ENCODE results near the gene TEX36. TPM values are rescaled to one million over a fixed set of nuclear protein-coding genes. Genes with fewer than 3 reads are reported as not detected.

The TEX36 gene
- total and polyA plus RNA-seq, 7 donors, result not detected

- WGBS, 3 donors, result 78 to 100% (median 92%) methylated on average over 1 of the region's 1 CpG
- no peak for ATAC-seq
- H3K4me3 ChIP-seq, result no peak overlapping the region
- H3K36me3 ChIP-seq (ENCODE audit: insufficient read depth in 1 of 2, low read depth in 1 of 2), result no peaks in the 10 kb centered on the region
- DNase-seq, result no peak
- TF ChIP-seq CTCF (IDR thresholded peaks at IDR 0.05), result no peak
- no peaks in the 10 kb centered on the region for H3K9me3 ChIP-seq
- no peaks in the 10 kb centered on the region for H3K4me1 ChIP-seq
- no peak overlapping the region for H3K27ac ChIP-seq
- H3K27me3 ChIP-seq (ENCODE audit: insufficient read depth in 3 of 3, low read length in 2 of 3), result no peaks in the 10 kb centered on the region
- intact Hi-C loops (cut with DNase I), result no loop called here
Observed at GRCh38 chr10:125611756-125612155, 71.2 kb downstream of the TEX36 start.

GRCh38 chr10:125611216-125611615, 71.7 kb downstream of the TEX36 start:
- no peak for TF ChIP-seq CTCF (IDR thresholded peaks at IDR 0.05)
- Histone ChIP-seq H3K27me3 (ENCODE audit: insufficient read depth in 3 of 3, low read length in 2 of 3) (no peaks in the 10 kb centered on the region), H3K4me1 (no peaks in the 10 kb centered on the region), H3K9me3 (no peaks in the 10 kb centered on the region), H3K4me3 (no peak overlapping the region), H3K27ac (no peak overlapping the region), H3K36me3 (ENCODE audit: insufficient read depth in 1 of 2, low read depth in 1 of 2) (no peaks in the 10 kb centered on the region)
- intact Hi-C loops (cut with DNase I), result no loop called here
- DNase-seq, result no peak
- no peak for ATAC-seq
- 67 to 78% (median 71%) methylated on average over 2 of the region's 2 CpGs for WGBS, 3 donors

- no peak for TF ChIP-seq CTCF (IDR thresholded peaks at IDR 0.05)
- DNase-seq, result no peak
- Histone ChIP-seq H3K4me3 (no peak overlapping the region), H3K4me1 (no peaks in the 10 kb centered on the region), H3K9me3 (no peaks in the 10 kb centered on the region), H3K27me3 (ENCODE audit: insufficient read depth in 3 of 3, low read length in 2 of 3) (no peaks in the 10 kb centered on the region), H3K27ac (no peak overlapping the region), H3K36me3 (ENCODE audit: insufficient read depth in 1 of 2, low read depth in 1 of 2) (no peaks in the 10 kb centered on the region)
- ATAC-seq, result no peak
- intact Hi-C loops (cut with DNase I), result no loop called here
- WGBS, 3 donors, result 85 to 95% (median 89%) methylated on average over 4 of the region's 4 CpGs
Observed at GRCh38 chr10:125609859-125610258, 73.1 kb downstream of the TEX36 start.

- TF ChIP-seq CTCF (IDR thresholded peaks at IDR 0.05), result no peak
- Histone ChIP-seq H3K27me3 (ENCODE audit: insufficient read depth in 3 of 3, low read length in 2 of 3) (no peaks in the 10 kb centered on the region), H3K4me3 (no peak overlapping the region), H3K9me3 (no peaks in the 10 kb centered on the region), H3K27ac (no peak overlapping the region), H3K36me3 (ENCODE audit: insufficient read depth in 1 of 2, low read depth in 1 of 2) (no peaks in the 10 kb centered on the region), H3K4me1 (no peaks in the 10 kb centered on the region)
- 90 to 94% (median 91%) methylated on average over 8 of the region's 8 CpGs for WGBS, 3 donors
- DNase-seq, result no peak
- ATAC-seq, result no peak
- intact Hi-C loops (cut with DNase I), result no loop called here
Observed at GRCh38 chr10:125608474-125608873, 74.5 kb downstream of the TEX36 start.

GRCh38 chr10:125607689-125608290, 75.2 kb downstream of the TEX36 start:
- no peak for TF ChIP-seq CTCF (IDR thresholded peaks at IDR 0.05)
- H3K27me3 ChIP-seq (ENCODE audit: insufficient read depth in 3 of 3, low read length in 2 of 3), result no peaks in the 10 kb centered on the region
- H3K27ac ChIP-seq, result no peak overlapping the region
- 78 to 83% (median 81%) methylated on average over 7 of the region's 7 CpGs for WGBS, 3 donors
- H3K9me3 ChIP-seq, result no peaks in the 10 kb centered on the region
- H3K36me3 ChIP-seq (ENCODE audit: insufficient read depth in 1 of 2, low read depth in 1 of 2), result no peaks in the 10 kb centered on the region
- no peak for DNase-seq
- H3K4me1 ChIP-seq, result no peaks in the 10 kb centered on the region
- no peak for ATAC-seq
- intact Hi-C loops (cut with DNase I), result no loop called here
- no peak overlapping the region for H3K4me3 ChIP-seq
